ENCODE measurements around the gene HSD11B2.

The HSD11B2 gene

GRCh38 chr16:67442581-67443255, 11.8 kb downstream of the HSD11B2 start:
- no peak for DNase-seq (ENCODE audit: low spot score)
- no peaks in the 10 kb centered on the region for H3K4me1 ChIP-seq (ENCODE audit: insufficient read depth, poor library complexity, severe bottlenecking)
- no peaks in the 10 kb centered on the region for H3K27me3 ChIP-seq (ENCODE audit: insufficient read depth, poor library complexity, severe bottlenecking)
- no peak overlapping the region for H3K27ac ChIP-seq (ENCODE audit: poor library complexity, severe bottlenecking)
- H3K9me3 ChIP-seq (ENCODE audit: severe bottlenecking), result no peaks in the 10 kb centered on the region
- H3K4me3 ChIP-seq (ENCODE audit: severe bottlenecking), result no peak overlapping the region
- no peak for TF ChIP-seq CTCF (IDR thresholded peaks at IDR 0.05; ENCODE audit: poor library complexity, severe bottlenecking)
- ATAC-seq (ENCODE audit: low read depth), result no peak
- H3K36me3 ChIP-seq (ENCODE audit: low read depth), result peaks cover 19% of the 10 kb centered on the region

- DNase-seq (ENCODE audit: low spot score) (no peak), ATAC-seq (ENCODE audit: low read depth) (no peak)
- no peaks in the 10 kb centered on the region for H3K27me3 ChIP-seq (ENCODE audit: insufficient read depth, poor library complexity, severe bottlenecking)
- no peaks in the 10 kb centered on the region for H3K9me3 ChIP-seq (ENCODE audit: severe bottlenecking)
- H3K4me1 ChIP-seq (ENCODE audit: insufficient read depth, poor library complexity, severe bottlenecking), result no peaks in the 10 kb centered on the region
- no peak overlapping the region for H3K4me3 ChIP-seq (ENCODE audit: severe bottlenecking)
- no peak for TF ChIP-seq CTCF (IDR thresholded peaks at IDR 0.05; ENCODE audit: poor library complexity, severe bottlenecking)
- peaks cover 20% of the 10 kb centered on the region for H3K36me3 ChIP-seq (ENCODE audit: low read depth)
- no peak overlapping the region for H3K27ac ChIP-seq (ENCODE audit: poor library complexity, severe bottlenecking)
These were observed 12.3 kb downstream of the HSD11B2 start for GRCh38 chr16:67443265-67443664.

DNA sequence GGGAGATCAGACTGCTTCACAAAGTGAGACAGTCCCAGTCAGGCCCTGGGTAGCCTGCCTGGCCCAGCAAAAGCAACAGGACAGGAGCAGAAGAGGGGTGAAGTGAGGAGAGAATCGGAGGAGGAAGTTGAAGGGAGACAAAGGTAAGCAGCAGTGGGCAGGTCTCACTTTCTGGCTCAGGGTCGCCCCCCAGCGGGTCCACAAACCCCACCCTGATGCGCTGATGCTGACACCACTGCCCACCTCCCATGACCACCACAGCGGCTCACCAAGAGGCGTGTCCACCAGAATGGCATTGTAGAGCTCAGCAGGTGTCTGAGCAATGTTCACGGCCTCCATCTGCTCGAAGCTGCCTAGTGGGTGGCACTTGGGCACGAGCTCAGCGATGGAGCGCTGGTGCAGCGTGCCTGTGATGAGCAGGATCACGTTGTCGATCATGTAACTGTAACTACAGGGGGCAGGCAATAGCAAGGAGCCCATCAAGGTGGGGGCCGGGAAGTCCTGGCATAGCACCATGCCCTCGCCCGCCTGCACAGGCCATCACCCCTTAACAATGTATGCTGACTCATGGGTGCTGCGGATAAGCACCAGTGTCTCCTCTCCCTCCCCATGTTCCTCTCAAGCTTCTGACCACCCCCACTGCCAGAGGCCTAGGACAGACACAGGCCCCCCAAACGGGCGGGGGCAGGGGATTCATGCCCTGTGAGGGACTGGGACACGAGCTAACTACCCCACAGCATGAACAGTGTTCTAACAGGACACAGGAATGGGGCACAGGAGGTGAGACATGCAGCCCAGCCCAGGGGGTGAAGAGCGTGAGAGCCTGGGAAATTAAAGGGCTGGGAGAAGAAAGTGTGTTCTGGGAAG, 13.6 kb downstream of the HSD11B2 start:
- H3K27me3 ChIP-seq (ENCODE audit: insufficient read depth, poor library complexity, severe bottlenecking), result no peaks in the 10 kb centered on the region
- ATAC-seq (ENCODE audit: low read depth), result no peak
- TF ChIP-seq CTCF (IDR thresholded peaks at IDR 0.05; ENCODE audit: poor library complexity, severe bottlenecking), result no peak
- H3K36me3 ChIP-seq (ENCODE audit: low read depth), result peaks cover 10% of the 10 kb centered on the region
- no peak for DNase-seq (ENCODE audit: low spot score)
- no peak overlapping the region for H3K4me3 ChIP-seq (ENCODE audit: severe bottlenecking)
- H3K4me1 ChIP-seq (ENCODE audit: insufficient read depth, poor library complexity, severe bottlenecking), result no peaks in the 10 kb centered on the region
- no peaks in the 10 kb centered on the region for H3K9me3 ChIP-seq (ENCODE audit: severe bottlenecking)
- H3K27ac ChIP-seq (ENCODE audit: poor library complexity, severe bottlenecking), result no peak overlapping the region

- peaks cover 10% of the 10 kb centered on the region for H3K36me3 ChIP-seq (ENCODE audit: low read depth)
These were observed 14.2 kb downstream of the HSD11B2 start for GRCh38 chr16:67445126-67445426.

More at GRCh38 chr16:67445126-67445426, 14.2 kb downstream of the HSD11B2 start:
- no peak for TF ChIP-seq CTCF (IDR thresholded peaks at IDR 0.05; ENCODE audit: poor library complexity, severe bottlenecking)
- no peaks in the 10 kb centered on the region for H3K9me3 ChIP-seq (ENCODE audit: severe bottlenecking)
- ATAC-seq (ENCODE audit: low read depth), result no peak
- DNase-seq (ENCODE audit: low spot score), result no peak
- no peaks in the 10 kb centered on the region for H3K4me1 ChIP-seq (ENCODE audit: insufficient read depth, poor library complexity, severe bottlenecking)
- no peak overlapping the region for H3K27ac ChIP-seq (ENCODE audit: poor library complexity, severe bottlenecking)
- no peak overlapping the region for H3K4me3 ChIP-seq (ENCODE audit: severe bottlenecking)
- H3K27me3 ChIP-seq (ENCODE audit: insufficient read depth, poor library complexity, severe bottlenecking), result no peaks in the 10 kb centered on the region

Measured in RWPE2 (cell line).